Liver (tissue), 9 donors: Measurements from ENCODE around the gene KIN. TPM values are rescaled to one million over a fixed set of nuclear protein-coding genes. Genes with fewer than 3 reads are reported as not detected.

ENCODE experiments used
- DNase-seq: peaks from one replicate; pipeline ENCODE4 v3.0.0-alpha.2; 2017; ENCODE audit warnings: low spot score
- H3K27ac ChIP-seq, 2 donors: one replicate each; pipeline ENCODE4 v1.7.0; 2013; ENCODE audit warnings: inconsistent platforms in 2 of 2, low read length in 2 of 2, control low read depth in 1 of 2, low read depth in 1 of 2, mild to moderate bottlenecking in 1 of 2
- H3K27me3 ChIP-seq, 4 donors: one replicate each; pipeline versions ENCODE4 v1.6.1 to v1.7.0; 2013; ENCODE audit warnings: low read length in 3 of 4, inconsistent platforms in 1 of 4, mild to moderate bottlenecking in 1 of 4, moderate library complexity in 1 of 4; ENCODE audit not compliant: control insufficient read depth in 4 of 4, insufficient read depth in 4 of 4
- H3K36me3 ChIP-seq, 4 donors: one replicate each; pipeline versions ENCODE4 v1.6.1 to v1.7.0; 2013; ENCODE audit warnings: low read length in 3 of 4, mild to moderate bottlenecking in 3 of 4, low read depth in 1 of 4, moderate library complexity in 1 of 4; ENCODE audit not compliant: control insufficient read depth in 4 of 4, insufficient read depth in 3 of 4
- H3K4me1 ChIP-seq, 4 donors: one replicate each; pipeline versions ENCODE4 v1.6.1 to v1.7.0; 2013; ENCODE audit warnings: low read length in 3 of 4, mild to moderate bottlenecking in 3 of 4, moderate library complexity in 1 of 4; ENCODE audit not compliant: control insufficient read depth in 4 of 4, insufficient read depth in 4 of 4
- H3K4me3 ChIP-seq, 3 donors: one replicate each; pipeline versions ENCODE4 v1.6.1 to v1.7.0; 2013; ENCODE audit warnings: low read length in 3 of 3, control low read depth in 1 of 3, low read depth in 1 of 3, mild to moderate bottlenecking in 1 of 3
- H3K9ac ChIP-seq, 2 donors: one replicate each; pipeline ENCODE4 v1.7.0; 2013; ENCODE audit warnings: low read length in 2 of 2, mild to moderate bottlenecking in 2 of 2, moderate library complexity in 2 of 2, control low read depth in 1 of 2, low read depth in 1 of 2
- H3K9me3 ChIP-seq, 4 donors: one replicate each; pipeline versions ENCODE4 v1.6.1 to v1.7.0; 2013; ENCODE audit warnings: low read length in 3 of 4; ENCODE audit not compliant: control insufficient read depth in 4 of 4
- EGR1 ChIP-seq, 2 donors: IDR thresholded peaks; 2 replicates each; pipeline ENCODE4 v1.6.1; 2016 to 2018; ENCODE audit warnings: antibody characterized with exemption in 2 of 2, low read depth in 2 of 2
- FOXA1 ChIP-seq: IDR thresholded peaks from 2 replicates; pipeline ENCODE4 v1.6.1; 2016; ENCODE audit warnings: antibody characterized with exemption
- GABPA ChIP-seq, 2 donors: IDR thresholded peaks in 1 of 2; conservative IDR thresholded peaks in 1 of 2; 2 replicates each; pipeline ENCODE4 v1.6.1; 2016; ENCODE audit warnings: antibody characterized with exemption in 2 of 2, mild to moderate bottlenecking in 1 of 2, moderate library complexity in 1 of 2
- HNF4A ChIP-seq, 2 donors: conservative IDR thresholded peaks; 2 replicates each; pipeline ENCODE4 v1.6.1; 2016; ENCODE audit warnings: antibody characterized with exemption in 2 of 2, mild to moderate bottlenecking in 2 of 2
- HNF4G ChIP-seq: IDR thresholded peaks from 2 replicates; pipeline ENCODE4 v1.6.1; 2016; ENCODE audit warnings: antibody characterized with exemption
- JUND ChIP-seq, 2 donors: IDR thresholded peaks; 2 replicates each; pipeline ENCODE4 v1.6.1; 2016; ENCODE audit warnings: antibody characterized with exemption in 2 of 2
- NR2F2 ChIP-seq: IDR thresholded peaks from 2 replicates; pipeline ENCODE4 v1.6.1; 2016; ENCODE audit warnings: antibody characterized with exemption
- RXRA ChIP-seq, 2 donors: IDR thresholded peaks; 2 replicates each; pipeline ENCODE4 v1.6.1; 2017 to 2018; ENCODE audit warnings: antibody characterized with exemption in 2 of 2, mild to moderate bottlenecking in 1 of 2
- TAF1 ChIP-seq: conservative IDR thresholded peaks from 2 replicates; pipeline ENCODE4 v1.6.1; 2016; ENCODE audit warnings: antibody characterized with exemption, mild to moderate bottlenecking
- WGBS: extraction: QIAGEN DNeasy Blood & Tissue Kit; methylation state at CpG from one replicate; pipeline ENCODE4 v1.1.7; 2013; 5-methylcytosine and 5-hydroxymethylcytosine counted together
- polyA plus RNA-seq, 2 donors: library from polyadenylated mRNA; stranded (reverse) in 1 of 2; unstranded in 1 of 2; fragments of 200-250 nt in 1 of 2; fragments of >200 nt in 1 of 2; fragmentation: Nextera tagmentation in 1 of 2; extraction: Ambion mirVana in 1 of 2; gene quantifications; one replicate each; pipeline versions ENCODE4 v1.2.1 to v1.2.3, GENCODE V29; 2013 to 2015
- total RNA-seq, 2 donors: library from RNA; depleted of rRNA; stranded (reverse); fragments of >200 nt; gene quantifications; one replicate each; pipeline ENCODE4 v1.2.3, GENCODE V29; 2014
- TF ChIP-seq, protein P1 (sequence below): IDR thresholded peaks from 2 replicates; pipeline ENCODE4 v1.6.1; 2016; ENCODE audit warnings: antibody characterized with exemption, mild to moderate bottlenecking
- TF ChIP-seq, protein P2 (sequence below): fragments of 150-350 bp; IDR thresholded peaks from 2 replicates; pipeline ENCODE4 v1.5.1; 2017; ENCODE audit warnings: improper control_type of control experiment, low read depth, low read length; ENCODE audit not compliant: missing input control
- TF ChIP-seq, protein P3 (sequence below): IDR thresholded peaks from 2 replicates; pipeline ENCODE4 v1.6.1; 2016; ENCODE audit warnings: antibody characterized with exemption
- TF ChIP-seq, protein P4 (sequence below): IDR thresholded peaks from 2 replicates; pipeline ENCODE4 v1.6.1; 2016; ENCODE audit warnings: antibody characterized with exemption
- TF ChIP-seq, protein P5 (sequence below): IDR thresholded peaks from 2 replicates; pipeline ENCODE4 v1.6.1; 2016; ENCODE audit warnings: antibody characterized with exemption
- donor health status: healthy.
- donor health status: healthy.
- donor health status: healthy.
- donor health status: healthy.
- donor health status: healthy.

KIN gene
- total and polyA plus RNA-seq, 4 donors, result 2.4 to 3.8 (median 3.1) TPM

DNA sequence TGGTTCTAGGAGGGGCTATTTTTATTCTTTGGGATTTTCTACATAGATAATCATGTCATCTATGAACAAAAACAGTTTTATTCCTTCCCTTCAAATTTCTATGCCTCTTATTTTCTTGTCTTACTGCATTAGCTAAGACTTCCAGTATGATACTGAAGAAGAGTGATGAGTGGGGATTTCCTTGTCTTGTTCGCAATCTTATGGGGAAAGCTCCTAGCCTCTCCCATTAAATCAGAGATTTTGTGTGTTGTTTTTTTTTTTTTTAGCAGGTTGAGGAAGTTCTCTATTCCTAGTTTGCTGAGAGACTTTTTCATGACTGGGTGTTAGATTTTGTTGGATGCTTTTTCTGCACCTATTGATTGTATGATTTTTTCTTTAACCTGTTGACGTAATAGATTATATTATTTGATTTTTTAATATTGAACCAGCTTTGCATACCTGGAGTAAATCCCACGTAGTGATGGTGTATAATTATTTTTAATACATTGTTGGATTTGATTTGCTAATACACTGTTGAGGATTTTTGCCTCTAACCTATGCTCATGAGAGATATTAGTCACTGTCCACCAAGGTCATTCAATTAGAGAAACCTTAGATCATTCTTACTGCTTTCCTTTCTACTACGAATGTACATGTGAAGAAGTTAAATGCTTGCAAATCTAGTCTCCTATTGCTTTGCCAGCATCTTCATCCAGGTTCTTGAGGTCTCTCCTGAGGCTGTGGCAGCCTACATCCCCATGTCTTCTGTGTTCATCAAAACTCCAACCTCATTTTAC lies 6.6 kb upstream of the KIN start:
- H3K27me3 ChIP-seq, result no peaks in the 10 kb centered on the region
- whole genome bisulfite sequencing, result 69% methylated on average over 4 of the region's 4 CpGs
- TF ChIP-seq, protein P1, sequence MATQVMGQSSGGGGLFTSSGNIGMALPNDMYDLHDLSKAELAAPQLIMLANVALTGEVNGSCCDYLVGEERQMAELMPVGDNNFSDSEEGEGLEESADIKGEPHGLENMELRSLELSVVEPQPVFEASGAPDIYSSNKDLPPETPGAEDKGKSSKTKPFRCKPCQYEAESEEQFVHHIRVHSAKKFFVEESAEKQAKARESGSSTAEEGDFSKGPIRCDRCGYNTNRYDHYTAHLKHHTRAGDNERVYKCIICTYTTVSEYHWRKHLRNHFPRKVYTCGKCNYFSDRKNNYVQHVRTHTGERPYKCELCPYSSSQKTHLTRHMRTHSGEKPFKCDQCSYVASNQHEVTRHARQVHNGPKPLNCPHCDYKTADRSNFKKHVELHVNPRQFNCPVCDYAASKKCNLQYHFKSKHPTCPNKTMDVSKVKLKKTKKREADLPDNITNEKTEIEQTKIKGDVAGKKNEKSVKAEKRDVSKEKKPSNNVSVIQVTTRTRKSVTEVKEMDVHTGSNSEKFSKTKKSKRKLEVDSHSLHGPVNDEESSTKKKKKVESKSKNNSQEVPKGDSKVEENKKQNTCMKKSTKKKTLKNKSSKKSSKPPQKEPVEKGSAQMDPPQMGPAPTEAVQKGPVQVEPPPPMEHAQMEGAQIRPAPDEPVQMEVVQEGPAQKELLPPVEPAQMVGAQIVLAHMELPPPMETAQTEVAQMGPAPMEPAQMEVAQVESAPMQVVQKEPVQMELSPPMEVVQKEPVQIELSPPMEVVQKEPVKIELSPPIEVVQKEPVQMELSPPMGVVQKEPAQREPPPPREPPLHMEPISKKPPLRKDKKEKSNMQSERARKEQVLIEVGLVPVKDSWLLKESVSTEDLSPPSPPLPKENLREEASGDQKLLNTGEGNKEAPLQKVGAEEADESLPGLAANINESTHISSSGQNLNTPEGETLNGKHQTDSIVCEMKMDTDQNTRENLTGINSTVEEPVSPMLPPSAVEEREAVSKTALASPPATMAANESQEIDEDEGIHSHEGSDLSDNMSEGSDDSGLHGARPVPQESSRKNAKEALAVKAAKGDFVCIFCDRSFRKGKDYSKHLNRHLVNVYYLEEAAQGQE, result no peak
- no peak for TF ChIP-seq RXRA (IDR thresholded peaks at IDR 0.05)
- TF ChIP-seq, protein P2, sequence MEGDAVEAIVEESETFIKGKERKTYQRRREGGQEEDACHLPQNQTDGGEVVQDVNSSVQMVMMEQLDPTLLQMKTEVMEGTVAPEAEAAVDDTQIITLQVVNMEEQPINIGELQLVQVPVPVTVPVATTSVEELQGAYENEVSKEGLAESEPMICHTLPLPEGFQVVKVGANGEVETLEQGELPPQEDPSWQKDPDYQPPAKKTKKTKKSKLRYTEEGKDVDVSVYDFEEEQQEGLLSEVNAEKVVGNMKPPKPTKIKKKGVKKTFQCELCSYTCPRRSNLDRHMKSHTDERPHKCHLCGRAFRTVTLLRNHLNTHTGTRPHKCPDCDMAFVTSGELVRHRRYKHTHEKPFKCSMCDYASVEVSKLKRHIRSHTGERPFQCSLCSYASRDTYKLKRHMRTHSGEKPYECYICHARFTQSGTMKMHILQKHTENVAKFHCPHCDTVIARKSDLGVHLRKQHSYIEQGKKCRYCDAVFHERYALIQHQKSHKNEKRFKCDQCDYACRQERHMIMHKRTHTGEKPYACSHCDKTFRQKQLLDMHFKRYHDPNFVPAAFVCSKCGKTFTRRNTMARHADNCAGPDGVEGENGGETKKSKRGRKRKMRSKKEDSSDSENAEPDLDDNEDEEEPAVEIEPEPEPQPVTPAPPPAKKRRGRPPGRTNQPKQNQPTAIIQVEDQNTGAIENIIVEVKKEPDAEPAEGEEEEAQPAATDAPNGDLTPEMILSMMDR, result no peak
- no peak for TF ChIP-seq GABPA (IDR thresholded peaks at IDR 0.05 in 1 of 2, conservative IDR thresholded peaks at IDR 0.05 in 1 of 2)
- no peak for TF ChIP-seq FOXA1
- TF ChIP-seq, protein P3, sequence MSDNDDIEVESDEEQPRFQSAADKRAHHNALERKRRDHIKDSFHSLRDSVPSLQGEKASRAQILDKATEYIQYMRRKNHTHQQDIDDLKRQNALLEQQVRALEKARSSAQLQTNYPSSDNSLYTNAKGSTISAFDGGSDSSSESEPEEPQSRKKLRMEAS, result no peak
- no peak for TF ChIP-seq EGR1 (IDR thresholded peaks at IDR 0.05; ENCODE audit: low read depth in 2 of 2)
- no peak for TF ChIP-seq HNF4G
- TF ChIP-seq JUND (IDR thresholded peaks at IDR 0.05), result no peak
- TF ChIP-seq TAF1, result no peak
- TF ChIP-seq, protein P4, sequence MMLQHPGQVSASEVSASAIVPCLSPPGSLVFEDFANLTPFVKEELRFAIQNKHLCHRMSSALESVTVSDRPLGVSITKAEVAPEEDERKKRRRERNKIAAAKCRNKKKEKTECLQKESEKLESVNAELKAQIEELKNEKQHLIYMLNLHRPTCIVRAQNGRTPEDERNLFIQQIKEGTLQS, result no peak
- TF ChIP-seq HNF4A (conservative IDR thresholded peaks at IDR 0.05), result no peak
- no peak overlapping the region for H3K27ac ChIP-seq
- H3K9ac ChIP-seq, result no peak overlapping the region
- peaks cover 4 to 30% (median 18%) of the 10 kb centered on the region in 4 donors for H3K4me1 ChIP-seq
- no peak overlapping the region for H3K4me3 ChIP-seq
- H3K36me3 ChIP-seq, result peaks cover 0 to 25% (median 20%) of the 10 kb centered on the region in 4 donors
- no peaks in the 10 kb centered on the region for H3K9me3 ChIP-seq
- no peak for DNase-seq

DNA sequence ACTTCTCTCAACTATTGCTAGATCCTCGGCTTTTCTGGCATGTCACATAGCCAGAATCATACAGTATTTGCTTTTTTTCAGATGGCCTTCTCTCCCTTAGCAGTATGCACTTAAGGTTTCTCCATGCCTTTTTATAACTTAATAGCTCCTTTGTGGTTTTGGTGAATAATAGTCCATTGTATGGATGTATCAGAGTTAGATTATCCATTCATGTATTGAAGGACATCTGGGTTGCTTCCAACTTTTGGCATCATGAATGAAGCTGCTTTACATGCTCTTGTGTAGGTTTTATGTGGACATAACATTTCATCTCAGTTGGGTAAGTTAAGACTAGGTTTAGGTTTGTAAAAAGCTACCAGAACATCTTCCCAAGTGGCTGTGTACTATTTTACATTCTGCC lies 4.7 kb upstream of the KIN start:
- Histone ChIP-seq H3K9me3 (no peaks in the 10 kb centered on the region), H3K9ac (no peak overlapping the region), H3K36me3 (peaks cover 0 to 13% (median 8%) of the 10 kb centered on the region in 4 donors), H3K27ac (no peak overlapping the region), H3K4me3 (no peak overlapping the region), H3K4me1 (peaks cover 6 to 39% (median 22%) of the 10 kb centered on the region in 4 donors), H3K27me3 (no peaks in the 10 kb centered on the region)
- no peak for DNase-seq
- WGBS, result 88% methylated on average over 1 of the region's 1 CpG
- TF ChIP-seq, protein P1, result no peak
- TF ChIP-seq JUND (IDR thresholded peaks at IDR 0.05) (no peak), NR2F2 (no peak), HNF4A (conservative IDR thresholded peaks at IDR 0.05) (no peak), TAF1 (no peak), RXRA (IDR thresholded peaks at IDR 0.05) (no peak), GABPA (IDR thresholded peaks at IDR 0.05 in 1 of 2, conservative IDR thresholded peaks at IDR 0.05 in 1 of 2) (no peak)
- TF ChIP-seq, protein P4, result no peak
- TF ChIP-seq, protein P5, sequence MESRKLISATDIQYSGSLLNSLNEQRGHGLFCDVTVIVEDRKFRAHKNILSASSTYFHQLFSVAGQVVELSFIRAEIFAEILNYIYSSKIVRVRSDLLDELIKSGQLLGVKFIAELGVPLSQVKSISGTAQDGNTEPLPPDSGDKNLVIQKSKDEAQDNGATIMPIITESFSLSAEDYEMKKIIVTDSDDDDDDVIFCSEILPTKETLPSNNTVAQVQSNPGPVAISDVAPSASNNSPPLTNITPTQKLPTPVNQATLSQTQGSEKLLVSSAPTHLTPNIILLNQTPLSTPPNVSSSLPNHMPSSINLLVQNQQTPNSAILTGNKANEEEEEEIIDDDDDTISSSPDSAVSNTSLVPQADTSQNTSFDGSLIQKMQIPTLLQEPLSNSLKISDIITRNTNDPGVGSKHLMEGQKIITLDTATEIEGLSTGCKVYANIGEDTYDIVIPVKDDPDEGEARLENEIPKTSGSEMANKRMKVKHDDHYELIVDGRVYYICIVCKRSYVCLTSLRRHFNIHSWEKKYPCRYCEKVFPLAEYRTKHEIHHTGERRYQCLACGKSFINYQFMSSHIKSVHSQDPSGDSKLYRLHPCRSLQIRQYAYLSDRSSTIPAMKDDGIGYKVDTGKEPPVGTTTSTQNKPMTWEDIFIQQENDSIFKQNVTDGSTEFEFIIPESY, result no peak
- TF ChIP-seq, protein P2, result no peak
- TF ChIP-seq, protein P3, result no peak
